Measurements from ENCODE around the gene SLC22A1. TPM values are rescaled to one million over a fixed set of nuclear protein-coding genes. Genes with fewer than 3 reads are reported as not detected.
"Not testable (repeated sequence)": the region's sequence is repeated elsewhere in the genome, so short reads cannot be mapped to it uniquely, and the experiment has no call there.

SLC22A1 gene
- total RNA-seq, 1 experiment from 2014 or later = 0.49 TPM

- no peaks in the 10 kb centered on the region for H3K36me3 ChIP-seq
- H3K4me1 ChIP-seq = no peaks in the 10 kb centered on the region
- no peaks in the 10 kb centered on the region for H3K27me3 ChIP-seq
- H3K9me3 ChIP-seq (replicated peaks) = 0 out of 2 replicates have a peak, but pooled peaks cover 4% of the 10 kb centered on the region
- no peak for DNase-seq
- H3K4me3 ChIP-seq = no peak overlapping the region
- no peak overlapping the region for H3K27ac ChIP-seq
These were observed 2.4 kb downstream of the SLC22A1 start for GRCh38 chr6:160124007-160124406.

- H3K27me3 ChIP-seq = no peaks in the 10 kb centered on the region
- H3K36me3 ChIP-seq = no peaks in the 10 kb centered on the region
- no peaks in the 10 kb centered on the region for H3K4me1 ChIP-seq
- no peak for DNase-seq
- no peak overlapping the region for H3K27ac ChIP-seq
- 0 out of 2 replicates have a peak, but pooled peaks cover 4% of the 10 kb centered on the region for H3K9me3 ChIP-seq (replicated peaks)
- no peak overlapping the region for H3K4me3 ChIP-seq
These were observed 3.0 kb downstream of the SLC22A1 start for GRCh38 chr6:160124605-160125004.

GRCh38 chr6:160125105-160125504 is 3.5 kb downstream of the SLC22A1 start:
- not testable (repeated sequence) for H3K27ac ChIP-seq, H3K4me3 ChIP-seq, DNase-seq

GRCh38 chr6:160127270-160128124 is 5.9 kb downstream of the SLC22A1 start:
- no peaks in the 10 kb centered on the region for H3K4me1 ChIP-seq
- DNase-seq = no peak

More at GRCh38 chr6:160125105-160125504, 3.5 kb downstream of the SLC22A1 start:
- H3K9me3 ChIP-seq (replicated peaks); H3K36me3 ChIP-seq; H3K27me3 ChIP-seq; H3K4me1 ChIP-seq: not testable (repeated sequence)

GRCh38 chr6:160128125-160128683 is 6.6 kb downstream of the SLC22A1 start:
- no peak overlapping the region for H3K27ac ChIP-seq
- DNase-seq = no peak

More at GRCh38 chr6:160127270-160128124, 5.9 kb downstream of the SLC22A1 start:
- Histone ChIP-seq H3K27me3 (no peaks in the 10 kb centered on the region), H3K27ac (no peak overlapping the region), H3K4me3 (no peak overlapping the region), H3K36me3 (no peaks in the 10 kb centered on the region), H3K9me3 (replicated peaks) (no peaks in the 10 kb centered on the region)

GRCh38 chr6:160128879-160129516 is 7.4 kb downstream of the SLC22A1 start:
- Histone ChIP-seq H3K4me1 (no peaks in the 10 kb centered on the region), H3K36me3 (no peaks in the 10 kb centered on the region), H3K9me3 (replicated peaks) (no peaks in the 10 kb centered on the region), H3K27me3 (no peaks in the 10 kb centered on the region), H3K27ac (no peak overlapping the region), H3K4me3 (no peak overlapping the region)
- DNase-seq = no peak

More at GRCh38 chr6:160128125-160128683, 6.6 kb downstream of the SLC22A1 start:
- no peak overlapping the region for H3K4me3 ChIP-seq
- H3K4me1 ChIP-seq = no peaks in the 10 kb centered on the region
- no peaks in the 10 kb centered on the region for H3K9me3 ChIP-seq (replicated peaks)
- H3K27me3 ChIP-seq = no peaks in the 10 kb centered on the region
- no peaks in the 10 kb centered on the region for H3K36me3 ChIP-seq

GRCh38 chr6:160129881-160130615 is 8.4 kb downstream of the SLC22A1 start:
- H3K27me3 ChIP-seq = no peaks in the 10 kb centered on the region
- no peaks in the 10 kb centered on the region for H3K9me3 ChIP-seq (replicated peaks)
- H3K36me3 ChIP-seq = no peaks in the 10 kb centered on the region
- no peak overlapping the region for H3K27ac ChIP-seq
- DNase-seq = no peak
- H3K4me1 ChIP-seq = no peaks in the 10 kb centered on the region
- no peak overlapping the region for H3K4me3 ChIP-seq

GRCh38 chr6:160130729-160131484 is 9.3 kb downstream of the SLC22A1 start:
- H3K27ac ChIP-seq = no peak overlapping the region
- no peak overlapping the region for H3K4me3 ChIP-seq
- H3K36me3 ChIP-seq = no peaks in the 10 kb centered on the region
- no peaks in the 10 kb centered on the region for H3K27me3 ChIP-seq
- no peaks in the 10 kb centered on the region for H3K4me1 ChIP-seq
- DNase-seq = no peak
- no peaks in the 10 kb centered on the region for H3K9me3 ChIP-seq (replicated peaks)

GRCh38 chr6:160131636-160132296 is 10.2 kb downstream of the SLC22A1 start:
- Histone ChIP-seq H3K4me1 (no peaks in the 10 kb centered on the region), H3K9me3 (replicated peaks) (no peaks in the 10 kb centered on the region), H3K27me3 (no peaks in the 10 kb centered on the region), H3K27ac (no peak overlapping the region), H3K36me3 (no peaks in the 10 kb centered on the region), H3K4me3 (no peak overlapping the region)
- DNase-seq = no peak

- DNase-seq = no peak
- Histone ChIP-seq H3K4me1 (no peaks in the 10 kb centered on the region), H3K27ac (no peak overlapping the region), H3K4me3 (no peak overlapping the region), H3K9me3 (replicated peaks) (no peaks in the 10 kb centered on the region), H3K36me3 (no peaks in the 10 kb centered on the region), H3K27me3 (no peaks in the 10 kb centered on the region)
These were observed 10.7 kb downstream of the SLC22A1 start for GRCh38 chr6:160132297-160132637.

GRCh38 chr6:160132776-160133338 is 11.2 kb downstream of the SLC22A1 start:
- H3K27ac ChIP-seq = no peak overlapping the region
- DNase-seq = no peak
- no peaks in the 10 kb centered on the region for H3K27me3 ChIP-seq
- H3K9me3 ChIP-seq (replicated peaks) = no peaks in the 10 kb centered on the region
- H3K4me3 ChIP-seq = no peak overlapping the region
- no peaks in the 10 kb centered on the region for H3K4me1 ChIP-seq
- no peaks in the 10 kb centered on the region for H3K36me3 ChIP-seq

GRCh38 chr6:160133441-160134336 is 12.1 kb downstream of the SLC22A1 start:
- Histone ChIP-seq H3K4me3 (no peak overlapping the region), H3K9me3 (replicated peaks) (no peaks in the 10 kb centered on the region), H3K36me3 (no peaks in the 10 kb centered on the region), H3K4me1 (no peaks in the 10 kb centered on the region), H3K27ac (no peak overlapping the region), H3K27me3 (no peaks in the 10 kb centered on the region)
- DNase-seq = no peak

GRCh38 chr6:160134337-160134751 is 12.7 kb downstream of the SLC22A1 start:
- not testable (repeated sequence) for H3K36me3 ChIP-seq; H3K9me3 ChIP-seq (replicated peaks); H3K27ac ChIP-seq; DNase-seq; H3K27me3 ChIP-seq; H3K4me1 ChIP-seq; H3K4me3 ChIP-seq
